Kidney capillary endothelial cell (primary cell): ENCODE measurements around the gene MAP1LC3C.
"Not testable (repeated sequence)": the region's sequence is repeated elsewhere in the genome, so short reads cannot be mapped to it uniquely, and the experiment has no call there.

Source experiments
- DNase-seq: peaks from one replicate; pipeline ENCODE4 v3.0.0-alpha.2; 2018; ENCODE audit warnings: low spot score

MAP1LC3C gene

DNA sequence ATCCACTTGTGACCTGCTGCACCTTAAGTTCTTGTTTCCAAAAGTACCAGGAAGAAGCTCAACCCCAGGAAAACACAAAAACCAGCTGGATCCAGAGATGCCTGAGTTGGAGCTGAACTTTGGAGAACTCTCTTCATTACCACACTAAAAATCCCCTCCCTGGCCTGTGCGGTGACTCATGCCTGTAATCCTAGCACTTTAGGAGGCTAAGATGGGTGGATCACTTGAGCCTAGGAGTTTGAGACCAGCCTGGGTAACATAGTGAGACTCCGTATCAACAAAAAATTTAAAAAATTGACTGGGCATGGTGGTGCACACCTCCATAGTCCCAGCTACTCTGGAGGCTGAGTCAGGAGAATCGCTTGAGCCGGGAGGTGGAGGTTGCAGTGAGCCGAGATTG lies 6.2 kb downstream of the MAP1LC3C start:
- no peak for DNase-seq

DNA sequence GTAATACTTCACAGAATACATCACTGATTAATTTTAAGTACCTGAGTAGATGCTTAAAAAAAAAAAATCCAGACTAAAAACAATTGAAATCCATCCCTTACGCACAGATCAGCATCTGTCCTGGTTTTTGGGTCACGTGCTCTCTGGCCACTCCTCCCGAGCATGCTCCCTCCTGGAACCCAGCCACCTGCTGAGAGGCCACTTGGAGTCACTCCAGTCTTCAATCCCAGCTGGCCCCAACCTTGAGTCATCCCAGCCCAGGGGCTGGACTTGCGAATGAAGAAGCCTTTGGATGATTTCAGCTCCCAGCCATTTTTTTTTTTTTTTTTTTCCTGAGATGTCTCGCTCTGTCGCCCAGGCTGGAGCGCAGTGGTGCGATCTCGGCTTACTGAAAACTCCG lies 8.9 kb downstream of the MAP1LC3C start:
- no peak for DNase-seq

- DNase-seq, result not testable (repeated sequence)
Measured at GRCh38 chr1:241988389-241988930, 10.4 kb downstream of the MAP1LC3C start.

DNA sequence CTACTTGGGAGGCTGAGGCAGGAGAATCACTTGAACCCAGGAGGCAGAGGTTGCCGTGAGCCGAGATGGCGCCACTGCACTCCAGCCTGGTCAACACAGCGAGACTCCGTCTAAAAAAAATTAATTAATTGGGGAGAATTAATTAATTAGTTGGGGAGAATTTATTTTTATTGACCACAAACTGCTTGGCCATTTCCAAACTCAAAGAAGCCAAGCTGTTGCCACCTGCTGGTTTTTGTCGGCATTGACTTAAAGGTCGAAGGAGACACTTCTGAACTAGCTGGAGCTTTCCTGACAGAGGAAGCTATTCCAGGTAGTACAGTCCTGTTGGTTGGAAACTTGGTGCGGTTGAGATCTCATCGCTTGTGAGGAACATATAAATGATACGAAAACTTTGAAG lies 13.1 kb downstream of the MAP1LC3C start:
- DNase-seq, result peak; percentile 28

DNA sequence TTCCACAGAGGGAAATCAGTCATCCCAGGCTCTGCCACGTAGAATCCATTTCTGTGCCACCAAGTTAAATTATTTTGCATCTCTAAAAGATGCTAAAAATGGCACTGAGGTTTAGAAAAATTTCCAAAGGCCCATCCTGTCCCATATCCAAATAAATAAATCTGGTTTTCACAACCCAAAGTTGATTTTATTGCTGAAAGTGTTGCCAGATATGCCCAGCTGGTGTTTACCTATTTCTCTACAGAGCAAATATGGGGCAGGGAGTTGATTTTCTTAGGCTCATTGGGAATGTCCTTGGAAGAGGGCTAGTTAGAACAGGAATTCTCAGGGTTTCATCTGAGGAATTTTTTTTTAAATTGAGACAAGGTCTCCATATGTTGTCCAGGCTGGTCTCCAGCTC lies 19.0 kb downstream of the MAP1LC3C start:
- DNase-seq, result no peak

GRCh38 chr1:241979071-241979470 lies 19.8 kb downstream of the MAP1LC3C start:
- no peak for DNase-seq

DNA sequence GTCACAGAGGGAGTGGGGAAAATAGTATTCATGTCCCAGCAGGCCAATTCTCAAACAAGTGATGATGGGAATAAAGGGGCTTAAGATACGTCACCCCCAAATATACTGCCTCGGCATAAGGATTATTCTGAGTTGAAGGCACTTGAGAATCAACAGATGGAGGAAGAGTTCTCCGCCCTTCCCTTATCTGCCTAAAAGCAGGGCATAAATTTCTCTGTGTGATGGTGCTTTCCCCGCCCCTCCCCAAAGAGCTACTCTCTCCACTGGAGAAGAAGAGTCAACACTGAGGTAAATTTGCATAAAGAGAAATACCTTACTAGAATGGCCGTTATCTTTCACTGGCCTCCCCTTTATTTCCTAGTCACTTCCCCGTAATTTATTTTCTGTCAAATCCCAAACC lies 22.7 kb downstream of the MAP1LC3C start:
- DNase-seq, result no peak

GRCh38 chr1:241972703-241973369 lies 26.1 kb downstream of the MAP1LC3C start:
- DNase-seq, result no peak

GRCh38 chr1:241968611-241969010 lies 30.3 kb downstream of the MAP1LC3C start:
- DNase-seq, result no peak

DNA sequence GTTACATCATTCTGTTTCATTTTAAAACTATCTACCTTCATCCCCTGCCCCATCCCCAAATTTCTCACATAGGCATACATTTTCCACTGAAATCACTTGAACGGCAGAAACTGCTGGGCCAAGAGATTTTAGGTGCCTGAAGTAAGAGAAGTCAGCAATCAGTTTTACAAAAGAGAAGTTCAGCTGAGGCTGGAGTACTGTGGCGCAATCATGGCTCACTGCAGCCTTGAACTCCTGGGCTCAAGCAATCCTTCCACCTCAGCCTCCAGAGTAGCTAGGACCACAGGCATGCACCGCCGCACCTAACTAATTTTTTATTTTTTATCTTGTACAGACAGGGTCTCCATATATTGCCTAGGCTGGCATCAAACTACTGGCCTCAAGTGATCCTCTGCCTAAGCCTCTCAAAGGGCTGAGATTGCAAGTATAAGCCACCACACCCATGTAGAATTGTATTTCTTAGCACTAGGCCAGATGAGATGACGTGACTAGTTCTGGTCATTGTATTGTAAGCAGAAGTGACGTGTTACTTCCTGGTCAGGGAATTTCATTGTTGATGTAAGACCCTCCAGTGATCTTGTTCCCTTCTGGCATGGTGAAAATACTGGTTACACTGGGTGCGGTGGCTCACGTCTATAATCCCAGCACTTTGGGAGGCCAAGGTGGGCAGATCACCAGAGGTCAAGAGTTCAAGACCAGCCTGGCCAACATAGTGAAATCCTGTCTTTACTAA lies 34.2 kb downstream of the MAP1LC3C start:
- peak; percentile 29 for DNase-seq

GRCh38 chr1:241963722-241964121 lies 35.2 kb downstream of the MAP1LC3C start:
- DNase-seq, result no peak

DNA sequence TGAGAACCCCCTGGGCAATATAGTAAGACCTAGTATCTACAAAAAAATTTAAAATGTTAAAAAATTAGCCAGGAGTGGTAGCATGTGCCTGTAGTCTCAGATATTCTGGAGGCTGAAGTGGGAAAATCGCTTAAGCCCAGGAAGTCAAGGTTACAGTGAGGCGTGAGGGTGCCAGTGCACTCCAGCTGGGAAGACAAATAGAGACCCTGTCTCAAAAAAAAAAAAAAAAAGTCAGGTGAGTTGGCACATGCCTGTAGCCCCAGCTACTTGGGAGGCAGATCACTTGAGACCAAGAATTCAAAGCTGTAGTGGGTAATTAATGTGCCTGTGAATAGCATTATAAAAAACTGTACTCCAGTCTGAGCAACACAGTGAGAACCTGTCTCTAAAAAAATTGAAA lies 36.7 kb downstream of the MAP1LC3C start:
- no peak for DNase-seq

DNA sequence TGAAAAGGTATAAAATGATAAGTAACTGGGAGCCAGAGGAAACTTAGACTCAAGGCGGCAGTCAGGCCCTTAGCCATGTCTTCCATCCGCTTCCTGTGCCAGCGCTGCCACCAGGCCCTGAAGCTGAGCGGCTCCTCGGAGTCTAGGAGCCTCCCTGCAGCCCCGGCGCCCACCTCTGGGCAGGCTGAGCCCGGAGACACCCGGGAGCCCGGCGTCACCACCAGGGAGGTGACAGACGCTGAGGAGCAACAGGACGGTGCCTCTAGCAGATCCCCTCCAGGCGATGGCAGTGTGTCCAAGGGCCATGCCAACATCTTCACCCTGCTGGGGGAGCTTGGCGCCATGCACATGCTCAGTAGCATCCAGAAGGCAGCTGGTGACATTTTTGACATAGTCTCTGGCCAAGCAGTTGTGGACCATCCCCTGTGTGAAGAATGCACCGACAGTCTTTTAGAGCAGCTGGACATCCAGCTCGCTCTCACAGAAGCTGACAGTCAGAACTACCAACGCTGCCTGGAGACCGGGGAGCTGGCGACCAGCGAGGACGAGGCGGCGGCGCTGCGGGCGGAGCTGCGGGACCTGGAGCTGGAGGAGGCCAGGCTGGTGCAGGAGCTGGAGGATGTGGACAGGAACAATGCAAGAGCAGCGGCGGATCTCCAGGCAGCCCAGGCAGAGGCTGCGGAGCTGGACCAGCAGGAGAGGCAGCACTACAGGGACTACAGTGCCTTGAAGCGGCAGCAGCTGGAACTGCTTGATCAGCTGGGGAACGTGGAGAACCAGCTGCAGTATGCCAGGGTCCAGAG lies 41.0 kb downstream of the MAP1LC3C start, which contains the start of gene BECN2:
Gene BECN2, plus strand, starts transcription at position 76 of the 803 bp plus-strand sequence. Its CDS starts 0 bp downstream, at position 76.
- DNase-seq, result no peak

GRCh38 chr1:241950390-241950789 lies 48.5 kb downstream of the MAP1LC3C start:
- no peak for DNase-seq

DNA sequence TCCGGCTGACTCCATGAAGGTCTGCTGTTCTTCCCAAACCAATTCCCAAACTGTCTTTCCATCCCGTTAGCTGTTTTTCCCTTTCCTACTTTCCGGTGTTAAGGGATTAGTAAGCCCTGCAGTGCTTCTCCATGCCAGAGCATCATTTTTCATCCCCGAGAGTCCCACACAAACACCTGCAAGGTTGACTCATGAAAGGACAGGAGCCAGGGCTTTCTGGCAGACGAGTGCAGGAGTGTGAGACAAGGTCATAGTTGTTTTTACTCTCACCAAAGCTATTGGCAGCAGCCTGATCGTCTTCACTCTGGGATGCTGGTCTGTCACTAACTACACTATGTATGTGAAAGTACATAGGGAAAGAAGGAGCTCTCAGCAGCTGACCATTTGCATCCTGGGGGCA lies 51.5 kb downstream of the MAP1LC3C start:
- no peak for DNase-seq
